DLD1 (cell line): ENCODE measurements around the gene GLB1L.
"Not testable (repeated sequence)": the region's sequence is repeated elsewhere in the genome, so short reads cannot be mapped to it uniquely, and the experiment has no call there.

Experiments used
- in situ Hi-C: cut with HindIII; loops from 2 replicates; pipeline ENCODE4 v1.10.0; 2017; ENCODE audit warnings: low sequenced_read_pairs

GLB1L gene

GRCh38 chr2:219245148-219245898, at the start of gene GLB1L, which contains the start of gene STK16:
Gene GLB1L (minus strand): TSS chr2:219245444. CDS start chr2:219243573, 1,871 bp downstream.
Gene STK16 (plus strand): TSS chr2:219245479. CDS start chr2:219246000, 521 bp downstream.
- in situ Hi-C loops, result no loop called here

GRCh38 chr2:219294356-219295351, 49.4 kb upstream of the GLB1L start:
- in situ Hi-C loops, result no loop called here

- in situ Hi-C loops, result no loop called here
These were observed 48.5 kb upstream of the GLB1L start for GRCh38 chr2:219293736-219294231.

- in situ Hi-C loops, result no loop called here
These were observed 47.4 kb upstream of the GLB1L start for GRCh38 chr2:219292616-219293015.

GRCh38 chr2:219291910-219292490, 46.8 kb upstream of the GLB1L start:
- in situ Hi-C loops, result no loop called here

GRCh38 chr2:219291394-219291793, 46.1 kb upstream of the GLB1L start:
- in situ Hi-C loops, result no loop called here

GRCh38 chr2:219290381-219291171, 45.3 kb upstream of the GLB1L start:
- in situ Hi-C loops, result no loop called here

GRCh38 chr2:219289537-219290361, 44.5 kb upstream of the GLB1L start:
- in situ Hi-C loops, result no loop called here

- in situ Hi-C loops, result no loop called here
These were observed 43.9 kb upstream of the GLB1L start for GRCh38 chr2:219289195-219289536.

- in situ Hi-C loops, result no loop called here
These were observed 42.5 kb upstream of the GLB1L start for GRCh38 chr2:219287580-219288265.

GRCh38 chr2:219287116-219287440, 41.8 kb upstream of the GLB1L start:
- in situ Hi-C loops, result not testable (repeated sequence)

- in situ Hi-C loops, result no loop called here
These were observed 41.3 kb upstream of the GLB1L start for GRCh38 chr2:219286436-219287115.

GRCh38 chr2:219285894-219286425, 40.7 kb upstream of the GLB1L start:
- in situ Hi-C loops, result no loop called here

- in situ Hi-C loops, result no loop called here
These were observed 40.1 kb upstream of the GLB1L start for GRCh38 chr2:219285373-219285735.

- in situ Hi-C loops, result no loop called here
These were observed 39.5 kb upstream of the GLB1L start for GRCh38 chr2:219284501-219285372.

GRCh38 chr2:219282943-219283581, 37.8 kb upstream of the GLB1L start:
- in situ Hi-C loops, result no loop called here

GRCh38 chr2:219282375-219282774, 37.1 kb upstream of the GLB1L start:
- in situ Hi-C loops, result no loop called here
